NT2/D1 (cell line): ENCODE measurements around the gene PTPN14.

Source experiments
- SUZ12 ChIP-seq: IDR thresholded peaks from 2 replicates; pipeline ENCODE4 v1.6.1; 2011; ENCODE audit not compliant: insufficient read length, insufficient read depth; ENCODE audit errors: extremely low read depth
- YY1 ChIP-seq: IDR thresholded peaks from 2 replicates; pipeline ENCODE4 v1.6.1; 2011; ENCODE audit not compliant: insufficient read length, insufficient read depth
- ZNF274 ChIP-seq: IDR thresholded peaks from 2 replicates; pipeline ENCODE4 v1.6.1; 2011; ENCODE audit warnings: mild to moderate bottlenecking, low read depth, low read length

- no peak for TF ChIP-seq ZNF274
- TF ChIP-seq YY1 = no peak
- no peak for TF ChIP-seq SUZ12
Observed at GRCh38 chr1:214367841-214368240, 183.6 kb downstream of the PTPN14 start.
